Esophagus (tissue), 2 donors: ENCODE data around the gene TIGD6. TPM values are rescaled to one million over a fixed set of nuclear protein-coding genes. Genes with fewer than 3 reads are reported as not detected.
A peak's percentile ranks its signal among the peaks of the same experiment; 100 is the strongest.

Experiments used
- H3K27ac ChIP-seq, 2 donors: one replicate each; pipeline ENCODE4 v1.5.1; 2013; ENCODE audit warnings: low read depth in 2 of 2, mild to moderate bottlenecking in 2 of 2, inconsistent platforms in 1 of 2, low read length in 1 of 2, moderate library complexity in 1 of 2
- H3K27me3 ChIP-seq, 2 donors: one replicate each; pipeline ENCODE4 v1.6.1; 2013; ENCODE audit warnings: low read length in 2 of 2, control low read depth in 1 of 2, mild to moderate bottlenecking in 1 of 2; ENCODE audit not compliant: insufficient read depth in 2 of 2, control insufficient read depth in 1 of 2
- H3K36me3 ChIP-seq, 2 donors: one replicate each; pipeline ENCODE4 v1.6.1; 2013; ENCODE audit warnings: low read length in 1 of 2; ENCODE audit not compliant: control insufficient read depth in 2 of 2, insufficient read depth in 2 of 2
- H3K4me1 ChIP-seq, 2 donors: one replicate each; pipeline ENCODE4 v1.6.1; 2013; ENCODE audit warnings: low read length in 1 of 2; ENCODE audit not compliant: control insufficient read depth in 2 of 2, insufficient read depth in 2 of 2
- H3K4me3 ChIP-seq, 2 donors: one replicate each; pipeline ENCODE4 v1.5.1; 2013; ENCODE audit warnings: low read length in 2 of 2, mild to moderate bottlenecking in 2 of 2, low read depth in 1 of 2, moderate library complexity in 1 of 2
- H3K9me3 ChIP-seq, 2 donors: one replicate each; pipeline ENCODE4 v1.6.1; 2013; ENCODE audit warnings: mild to moderate bottlenecking in 2 of 2, low read depth in 1 of 2, low read length in 1 of 2, moderate library complexity in 1 of 2; ENCODE audit not compliant: control insufficient read depth in 2 of 2, insufficient read depth in 1 of 2
- WGBS, 2 donors: extraction: QIAGEN DNeasy Blood & Tissue Kit; methylation state at CpG; one replicate each; pipeline ENCODE4 v1.1.7; 2013; 5-methylcytosine and 5-hydroxymethylcytosine counted together
- polyA plus RNA-seq, 2 donors: library from polyadenylated mRNA; stranded (reverse); fragments of 200-250 nt; gene quantifications; one replicate each; pipeline ENCODE4 v1.2.3, GENCODE V29; 2013
- donor health status: healthy with polysubstance abuse.
- donor health status: Bipolar disorder and iron deficiency.

Gene TIGD6
- polyA plus RNA-seq, 2 donors, result 2.1 to 2.5 TPM

GRCh38 chr5:150021491-150022157 is 21.2 kb upstream of the TIGD6 start:
- no peaks in the 10 kb centered on the region for H3K27me3 ChIP-seq
- H3K4me1 ChIP-seq, result peaks cover 0 to 2% of the 10 kb centered on the region in 2 donors
- H3K36me3 ChIP-seq, result peaks cover 5 to 15% of the 10 kb centered on the region in 2 donors
- peak overlapping the region; percentile 39 to 76 for H3K27ac ChIP-seq
- WGBS, 2 donors, result 54 to 68% methylated on average over 13 of the region's 13 CpGs
- no peak overlapping the region for H3K4me3 ChIP-seq
- H3K9me3 ChIP-seq, result no peaks in the 10 kb centered on the region

GRCh38 chr5:150020249-150020648 is 19.8 kb upstream of the TIGD6 start:
- WGBS, 2 donors, result 95 to 98% methylated on average over 1 of the region's 1 CpG
- Histone ChIP-seq H3K4me1 (peaks cover 0 to 2% of the 10 kb centered on the region in 2 donors), H3K27ac (no peak overlapping the region), H3K4me3 (no peak overlapping the region), H3K9me3 (no peaks in the 10 kb centered on the region), H3K27me3 (no peaks in the 10 kb centered on the region), H3K36me3 (peaks cover 3 to 15% of the 10 kb centered on the region in 2 donors)

GRCh38 chr5:150017226-150018005 is 17.0 kb upstream of the TIGD6 start:
- Histone ChIP-seq H3K27me3 (no peaks in the 10 kb centered on the region), H3K4me1 (no peaks in the 10 kb centered on the region), H3K36me3 (peaks cover 9 to 15% of the 10 kb centered on the region in 2 donors), H3K9me3 (no peaks in the 10 kb centered on the region), H3K27ac (peak overlapping the region; percentile 20 to 49), H3K4me3 (no peak overlapping the region)
- 58 to 60% methylated on average over 6 of the region's 6 CpGs for WGBS, 2 donors

GRCh38 chr5:150016537-150016936 is 16.1 kb upstream of the TIGD6 start:
- no peaks in the 10 kb centered on the region for H3K27me3 ChIP-seq
- no peaks in the 10 kb centered on the region for H3K4me1 ChIP-seq
- peaks cover 11 to 16% of the 10 kb centered on the region in 2 donors for H3K36me3 ChIP-seq
- no peak overlapping the region for H3K4me3 ChIP-seq
- H3K27ac ChIP-seq, result no peak overlapping the region
- no peaks in the 10 kb centered on the region for H3K9me3 ChIP-seq

GRCh38 chr5:150015415-150015814 is 15.0 kb upstream of the TIGD6 start:
- Histone ChIP-seq H3K4me1 (no peaks in the 10 kb centered on the region), H3K4me3 (no peak overlapping the region), H3K9me3 (no peaks in the 10 kb centered on the region), H3K27ac (no peak overlapping the region), H3K36me3 (peaks cover 14 to 20% of the 10 kb centered on the region in 2 donors), H3K27me3 (no peaks in the 10 kb centered on the region)
- 98% methylated on average over 3 of the region's 3 CpGs for WGBS, 2 donors

GRCh38 chr5:150014456-150014855 is 14.0 kb upstream of the TIGD6 start:
- peaks cover 0 to 2% of the 10 kb centered on the region in 2 donors for H3K4me1 ChIP-seq

GRCh38 chr5:150013931-150014330 is 13.5 kb upstream of the TIGD6 start:
- peaks cover 19 to 23% of the 10 kb centered on the region in 2 donors for H3K36me3 ChIP-seq
- peaks cover 0 to 2% of the 10 kb centered on the region in 2 donors for H3K4me1 ChIP-seq
- H3K9me3 ChIP-seq, result no peaks in the 10 kb centered on the region
- 95 to 97% methylated on average over 4 of the region's 4 CpGs for WGBS, 2 donors
- no peak overlapping the region for H3K4me3 ChIP-seq
- no peaks in the 10 kb centered on the region for H3K27me3 ChIP-seq
- no peak overlapping the region for H3K27ac ChIP-seq

More at GRCh38 chr5:150014456-150014855, 14.0 kb upstream of the TIGD6 start:
- peaks cover 19 to 23% of the 10 kb centered on the region in 2 donors for H3K36me3 ChIP-seq
- no peak overlapping the region for H3K27ac ChIP-seq
- no peaks in the 10 kb centered on the region for H3K9me3 ChIP-seq
- H3K27me3 ChIP-seq, result no peaks in the 10 kb centered on the region
- H3K4me3 ChIP-seq, result no peak overlapping the region
- 95 to 97% methylated on average over 3 of the region's 3 CpGs for WGBS, 2 donors

GRCh38 chr5:150009671-150010387 is 9.4 kb upstream of the TIGD6 start:
- no peak overlapping the region for H3K27ac ChIP-seq

GRCh38 chr5:150007050-150007449 is 6.6 kb upstream of the TIGD6 start:
- no peak overlapping the region for H3K4me3 ChIP-seq
- H3K9me3 ChIP-seq, result no peaks in the 10 kb centered on the region
- H3K27me3 ChIP-seq, result no peaks in the 10 kb centered on the region
- peaks cover 0 to 2% of the 10 kb centered on the region in 2 donors for H3K4me1 ChIP-seq
- H3K27ac ChIP-seq, result no peak overlapping the region
- H3K36me3 ChIP-seq, result peaks cover 11 to 15% of the 10 kb centered on the region in 2 donors

More at GRCh38 chr5:150009671-150010387, 9.4 kb upstream of the TIGD6 start:
- H3K27me3 ChIP-seq, result no peaks in the 10 kb centered on the region
- 95 to 96% methylated on average over 6 of the region's 6 CpGs for WGBS, 2 donors
- H3K4me1 ChIP-seq, result peaks cover 0 to 2% of the 10 kb centered on the region in 2 donors
- H3K9me3 ChIP-seq, result no peaks in the 10 kb centered on the region
- H3K36me3 ChIP-seq, result peaks cover 19 to 22% of the 10 kb centered on the region in 2 donors
- H3K4me3 ChIP-seq, result no peak overlapping the region
